ENCODE measurements around the gene SERPINB1. TPM values are rescaled to one million over a fixed set of nuclear protein-coding genes. Genes with fewer than 3 reads are reported as not detected.

The SERPINB1 gene
- total RNA-seq, 2 experiments from 2014 or later: 62.8 to 72.8 TPM

- POLR2A ChIA-PET: interaction anchor here (1.3 kb wide), 1 partner anchor 49 kb away, joined by 3 read pairs; no protein-coding TSS in a partner anchor
Observed at GRCh38 chr6:2839982-2840748, 1.5 kb downstream of the SERPINB1 start.

GRCh38 chr6:2839195-2839981 lies 2.3 kb downstream of the SERPINB1 start:
- H3K4me3 Mint-ChIP-seq: peak overlapping the region; percentile 86
- peaks cover 57% of the 10 kb centered on the region for H3K36me3 Mint-ChIP-seq (ENCODE audit: low read depth)
- CTCF ChIA-PET: interaction anchor here (0.7 to 3.1 kb wide), 7 partner anchors 11 to 1396 kb away, joined by 3 to 12 read pairs (median 5); no protein-coding TSS in a partner anchor

More at GRCh38 chr6:2839982-2840748, 1.5 kb downstream of the SERPINB1 start:
- CTCF ChIA-PET: interaction anchor here (0.5 to 3.1 kb wide), 6 partner anchors 10 to 149 kb away, joined by 3 to 12 read pairs (median 5); no protein-coding TSS in a partner anchor
- no peak for DNase-seq
- H3K9me3 Mint-ChIP-seq: no peaks in the 10 kb centered on the region
- peaks cover 49% of the 10 kb centered on the region for H3K36me3 Mint-ChIP-seq (ENCODE audit: low read depth)
- peaks cover 65% of the 10 kb centered on the region for H3K4me1 Mint-ChIP-seq
- H3K27me3 Mint-ChIP-seq: no peaks in the 10 kb centered on the region
- peak overlapping the region; percentile 86 for H3K4me3 Mint-ChIP-seq
- peak overlapping the region; percentile 72 for H3K27ac Mint-ChIP-seq

GRCh38 chr6:2838251-2838650 lies 3.4 kb downstream of the SERPINB1 start:
- CTCF ChIA-PET: interaction anchor here (2.6 kb wide), 1 partner anchor 75 kb away, joined by 7 read pairs; no protein-coding TSS in a partner anchor
- Mint-ChIP-seq H3K36me3 (ENCODE audit: low read depth) (peaks cover 66% of the 10 kb centered on the region), H3K4me1 (peaks cover 66% of the 10 kb centered on the region), H3K27me3 (no peaks in the 10 kb centered on the region), H3K27ac (no peak overlapping the region), H3K4me3 (no peak overlapping the region), H3K9me3 (no peaks in the 10 kb centered on the region)
- POLR2A ChIA-PET: no interaction called here
- DNase-seq: no peak

More at GRCh38 chr6:2839195-2839981, 2.3 kb downstream of the SERPINB1 start:
- Mint-ChIP-seq H3K4me1 (peaks cover 69% of the 10 kb centered on the region), H3K27me3 (no peaks in the 10 kb centered on the region), H3K9me3 (no peaks in the 10 kb centered on the region), H3K27ac (peak overlapping the region; percentile 34)
- DNase-seq: no peak
- POLR2A ChIA-PET: interaction anchor here (1.3 kb wide), 1 partner anchor 48 kb away, joined by 3 read pairs; no protein-coding TSS in a partner anchor

GRCh38 chr6:2834262-2834661 lies 7.4 kb downstream of the SERPINB1 start:
- H3K4me3 Mint-ChIP-seq: no peak overlapping the region
- H3K27me3 Mint-ChIP-seq: no peaks in the 10 kb centered on the region
- H3K36me3 Mint-ChIP-seq (ENCODE audit: low read depth): peaks cover 74% of the 10 kb centered on the region
- no peak for DNase-seq
- H3K9me3 Mint-ChIP-seq: no peaks in the 10 kb centered on the region
- H3K27ac Mint-ChIP-seq: no peak overlapping the region
- ChIA-PET CTCF (interaction anchor here (0.6 to 1.8 kb wide), 2 partner anchors 18 to 43 kb away, joined by 3 read pairs; no protein-coding TSS in a partner anchor), POLR2A (no interaction called here)
- H3K4me1 Mint-ChIP-seq: peaks cover 30% of the 10 kb centered on the region

GRCh38 chr6:2831392-2831791 lies 10.3 kb downstream of the SERPINB1 start:
- no peaks in the 10 kb centered on the region for H3K27me3 Mint-ChIP-seq
- no peaks in the 10 kb centered on the region for H3K9me3 Mint-ChIP-seq
- peaks cover 11% of the 10 kb centered on the region for H3K4me1 Mint-ChIP-seq
- DNase-seq: no peak
- peaks cover 55% of the 10 kb centered on the region for H3K36me3 Mint-ChIP-seq (ENCODE audit: low read depth)
- CTCF ChIA-PET: interaction anchor here (0.5 kb wide), 1 partner anchor 33 kb away, joined by 3 read pairs; no protein-coding TSS in a partner anchor
- no peak overlapping the region for H3K4me3 Mint-ChIP-seq
- POLR2A ChIA-PET: no interaction called here
- no peak overlapping the region for H3K27ac Mint-ChIP-seq

GRCh38 chr6:2830183-2830582 lies 11.5 kb downstream of the SERPINB1 start:
- H3K27me3 Mint-ChIP-seq: no peaks in the 10 kb centered on the region
- POLR2A ChIA-PET: no interaction called here
- CTCF ChIA-PET: no interaction called here
- H3K27ac Mint-ChIP-seq: no peak overlapping the region
- peaks cover 45% of the 10 kb centered on the region for H3K36me3 Mint-ChIP-seq (ENCODE audit: low read depth)
- no peaks in the 10 kb centered on the region for H3K9me3 Mint-ChIP-seq
- H3K4me3 Mint-ChIP-seq: no peak overlapping the region
- H3K4me1 Mint-ChIP-seq: peaks cover 7% of the 10 kb centered on the region
- no peak for DNase-seq

- no peak for DNase-seq
- POLR2A ChIA-PET: no interaction called here
- Mint-ChIP-seq H3K36me3 (ENCODE audit: low read depth) (peaks cover 36% of the 10 kb centered on the region), H3K4me3 (no peak overlapping the region), H3K9me3 (no peaks in the 10 kb centered on the region), H3K4me1 (peaks cover 1% of the 10 kb centered on the region), H3K27me3 (no peaks in the 10 kb centered on the region), H3K27ac (no peak overlapping the region)
- CTCF ChIA-PET: interaction anchor here (0.6 to 1.0 kb wide), 2 partner anchors 10 to 22 kb away, joined by 3 read pairs; no protein-coding TSS in a partner anchor
Observed at GRCh38 chr6:2829253-2829652, 12.4 kb downstream of the SERPINB1 start.

- H3K27ac Mint-ChIP-seq: no peak overlapping the region
- H3K27me3 Mint-ChIP-seq: no peaks in the 10 kb centered on the region
- no peak for DNase-seq
- CTCF ChIA-PET: interaction anchor here (0.7 to 1.0 kb wide), 2 partner anchors 9 to 109 kb away, joined by 3 read pairs; no protein-coding TSS in a partner anchor
- H3K4me3 Mint-ChIP-seq: no peak overlapping the region
- peaks cover 30% of the 10 kb centered on the region for H3K36me3 Mint-ChIP-seq (ENCODE audit: low read depth)
- POLR2A ChIA-PET: no interaction called here
- no peaks in the 10 kb centered on the region for H3K4me1 Mint-ChIP-seq
- peaks cover 2% of the 10 kb centered on the region for H3K9me3 Mint-ChIP-seq
Observed at GRCh38 chr6:2828629-2829028, 13.0 kb downstream of the SERPINB1 start.

GRCh38 chr6:2827142-2827541 lies 14.5 kb downstream of the SERPINB1 start:
- Mint-ChIP-seq H3K27ac (no peak overlapping the region), H3K27me3 (no peaks in the 10 kb centered on the region), H3K4me3 (no peak overlapping the region), H3K9me3 (peaks cover 3% of the 10 kb centered on the region), H3K4me1 (no peaks in the 10 kb centered on the region), H3K36me3 (ENCODE audit: low read depth) (peaks cover 19% of the 10 kb centered on the region)
- POLR2A ChIA-PET: interaction anchor here (0.6 kb wide), 1 partner anchor 10 kb away, joined by 3 read pairs; no protein-coding TSS in a partner anchor
- CTCF ChIA-PET: interaction anchor here (1.0 to 1.3 kb wide), 3 partner anchors 13 to 68 kb away, joined by 3 read pairs; no protein-coding TSS in a partner anchor
- DNase-seq: no peak

GRCh38 chr6:2826131-2826530 lies 15.5 kb downstream of the SERPINB1 start:
- peaks cover 3% of the 10 kb centered on the region for H3K9me3 Mint-ChIP-seq
- no peak overlapping the region for H3K27ac Mint-ChIP-seq
- peaks cover 9% of the 10 kb centered on the region for H3K36me3 Mint-ChIP-seq (ENCODE audit: low read depth)
- H3K27me3 Mint-ChIP-seq: no peaks in the 10 kb centered on the region
- peaks cover 3% of the 10 kb centered on the region for H3K4me1 Mint-ChIP-seq
- CTCF ChIA-PET: interaction anchor here (0.7 to 1.5 kb wide), 6 partner anchors 15 to 105 kb away, joined by 3 to 6 read pairs (median 3); partner anchors contain the start of genes SERPINB1 and WRNIP1
- POLR2A ChIA-PET: no interaction called here
- no peak for DNase-seq
- no peak overlapping the region for H3K4me3 Mint-ChIP-seq

- Mint-ChIP-seq H3K27me3 (no peaks in the 10 kb centered on the region), H3K36me3 (ENCODE audit: low read depth) (no peaks in the 10 kb centered on the region), H3K4me3 (no peak overlapping the region), H3K27ac (no peak overlapping the region), H3K9me3 (peaks cover 5% of the 10 kb centered on the region), H3K4me1 (peaks cover 30% of the 10 kb centered on the region)
- DNase-seq: no peak
- ChIA-PET POLR2A (interaction anchor here (0.6 kb wide), 1 partner anchor 53 kb away, joined by 9 read pairs; no protein-coding TSS in a partner anchor), CTCF (interaction anchor here (1.5 kb wide), 1 partner anchor 32 kb away, joined by 4 read pairs; no protein-coding TSS in a partner anchor)
Observed at GRCh38 chr6:2823104-2823850, 18.4 kb downstream of the SERPINB1 start.

- Mint-ChIP-seq H3K4me3 (no peak overlapping the region), H3K27me3 (no peaks in the 10 kb centered on the region), H3K36me3 (ENCODE audit: low read depth) (peaks cover 7% of the 10 kb centered on the region), H3K4me1 (peaks cover 38% of the 10 kb centered on the region), H3K9me3 (peaks cover 17% of the 10 kb centered on the region), H3K27ac (no peak overlapping the region)
- no peak for DNase-seq
- ChIA-PET CTCF (no interaction called here), POLR2A (no interaction called here)
Observed at GRCh38 chr6:2821554-2821953, 20.1 kb downstream of the SERPINB1 start.

Data from activated CD4-positive, alpha-beta T cell treated with anti-CD3 and anti-CD28 coated beads, Interleukin-2, amount 10 ng/mL, durations not matched to agents 7 days and 5 days (primary cell).